GM12878 (cell line): Measurements from ENCODE around the gene RTP3. TPM values are rescaled to one million over a fixed set of nuclear protein-coding genes. Genes with fewer than 3 reads are reported as not detected.

ENCODE experiments used
- ATAC-seq: fragments of 200-7000 bp; cut with Tn5 transposase; 3 replicates; pipeline ENCODE4 v1.9.1; 2020; ENCODE audit warnings: mild to moderate bottlenecking, moderate library complexity
- BruUV-seq: library from RNA; stranded (reverse); fragments of 400-500 nt; replicated peaks from 2 replicates; lab custom pipeline; 2021; lab: Mats Ljungman, UMichigan
- CTCF ChIA-PET: fragments of 300-600 bp; sonication (Branson Sonifier 250); formaldehyde crosslinking; extraction: SDS; loops from one replicate; lab custom pipeline; 2021; ENCODE audit warnings: inconsistent platforms; lab: Yijun Ruan, JAX
- POLR2A ChIA-PET: fragments of 350-600 bp; formaldehyde crosslinking; extraction: SDS; loops from one replicate; lab custom pipeline; 2021; ENCODE audit warnings: inconsistent platforms; lab: Charles Lee
- RAD21 ChIA-PET: fragments of 300-600 bp; sonication (Branson Sonifier 250); formaldehyde crosslinking; loops from one replicate; lab custom pipeline; 2023; ENCODE audit warnings: antibody characterized with exemption; ENCODE audit not compliant: unreplicated experiment; lab: Charles Lee
- SMC1A ChIA-PET: fragments of 300-600 bp; sonication (Branson Sonifier 250); formaldehyde crosslinking; loops from one replicate; lab custom pipeline; 2023; ENCODE audit not compliant: unreplicated experiment, uncharacterized antibody; lab: Charles Lee
- DNase-seq: peaks from one replicate; pipeline ENCODE4 v3.0.0-alpha.2; 2011; ENCODE audit warnings: low read depth, low spot score
- FAIRE-seq: peaks from 3 replicates; lab custom pipeline; 2011; peaks lifted over from hg19 to GRCh38; lab: Jason Lieb, UNC
- H2AFZ ChIP-seq: 2 replicates; pipeline ENCODE4 v1.6.0; 2011; ENCODE audit warnings: low read depth, low read length, control low read depth; ENCODE audit not compliant: control insufficient read depth
- H3K27ac ChIP-seq: 2 replicates; pipeline ENCODE4 v1.5.1; 2011; ENCODE audit warnings: control low read depth; ENCODE audit not compliant: control insufficient read depth, insufficient read depth
- H3K27me3 ChIP-seq, 2 experiments: replicated peaks in 1 of 2; 2 replicates each; pipeline versions ENCODE4 v1.6.0 to v1.6.1; 2011; ENCODE audit warnings: low read length in 1 of 2; ENCODE audit not compliant: control insufficient read depth in 2 of 2, insufficient read depth in 2 of 2
- H3K36me3 ChIP-seq, 2 experiments: 2 replicates each; pipeline ENCODE4 v1.5.1; 2011; ENCODE audit warnings: low read length in 1 of 2; ENCODE audit not compliant: control insufficient read depth in 2 of 2, insufficient read depth in 2 of 2
- H3K4me1 ChIP-seq: 2 replicates; pipeline ENCODE4 v1.6.1; 2011; ENCODE audit warnings: mild to moderate bottlenecking, low read length, moderate library complexity, mixed read lengths; ENCODE audit not compliant: control insufficient read depth, insufficient read depth
- H3K4me2 ChIP-seq: 2 replicates; pipeline ENCODE4 v1.6.0; 2011; ENCODE audit warnings: control low read depth; ENCODE audit not compliant: control insufficient read depth, insufficient read depth
- H3K4me3 ChIP-seq: fragments of 200-600 bp; sonication (generic); 2 replicates; pipeline ENCODE4 v1.5.1; 2016
- H3K79me2 ChIP-seq: 2 replicates; pipeline ENCODE4 v1.6.0; 2011; ENCODE audit warnings: low read length; ENCODE audit not compliant: control insufficient read depth, insufficient read depth
- H3K9ac ChIP-seq: 2 replicates; pipeline ENCODE4 v1.8.0; 2011; ENCODE audit warnings: low read length, control low read depth, mixed read lengths; ENCODE audit not compliant: control insufficient read depth, insufficient read depth
- H3K9me3 ChIP-seq: replicated peaks from 3 replicates; pipeline ENCODE4 v1.5.1; 2011; ENCODE audit warnings: mild to moderate bottlenecking, low read length; ENCODE audit not compliant: control insufficient read depth, insufficient read depth
- H4K20me1 ChIP-seq: 2 replicates; pipeline ENCODE4 v1.6.0; 2011; ENCODE audit not compliant: control insufficient read depth, insufficient read depth
- ASH2L ChIP-seq: fragments of 300-600, 200-600 bp; sonication (generic); IDR thresholded peaks from 2 replicates; pipeline ENCODE4 v1.6.1; 2017; ENCODE audit warnings: low read depth, mild to moderate bottlenecking, borderline replicate concordance
- BMI1 ChIP-seq: fragments of 450-650 bp; IDR thresholded peaks from 2 replicates; pipeline ENCODE4 v1.6.1; 2016; ENCODE audit warnings: mild to moderate bottlenecking, moderate library complexity, borderline replicate concordance
- CEBPB ChIP-seq, 2 experiments: fragments of 150-350 bp in 1 of 2; IDR thresholded peaks; 2 replicates each; pipeline ENCODE4 v1.6.1; 2012 to 2014; ENCODE audit warnings: low read depth in 2 of 2, low read length in 2 of 2, borderline replicate concordance in 1 of 2, inconsistent platforms in 1 of 2
- CHD1 ChIP-seq: IDR thresholded peaks from 2 replicates; pipeline ENCODE4 v1.6.1; 2012; ENCODE audit warnings: low read depth, low read length, improper control_type of control experiment
- GATAD2B ChIP-seq: fragments of 450-650 bp; conservative IDR thresholded peaks from 2 replicates; pipeline ENCODE4 v1.6.1; 2017; ENCODE audit warnings: low read depth, mild to moderate bottlenecking, moderate library complexity
- MXI1 ChIP-seq: fragments of 150-350 bp; IDR thresholded peaks from 2 replicates; pipeline ENCODE4 v1.6.1; 2011; ENCODE audit warnings: low read depth, mild to moderate bottlenecking, inconsistent platforms, low read length, improper control_type of control experiment
- RAD21 ChIP-seq: IDR thresholded peaks from 2 replicates; pipeline ENCODE4 v1.6.1; 2011; ENCODE audit warnings: mild to moderate bottlenecking, low read depth, low read length, moderate library complexity; ENCODE audit not compliant: insufficient read depth
- STAT1 ChIP-seq: fragments of 450-650 bp; conservative IDR thresholded peaks from 2 replicates; pipeline ENCODE4 v1.6.1; 2014; ENCODE audit warnings: antibody characterized with exemption, mild to moderate bottlenecking
- TCF3 ChIP-seq: IDR thresholded peaks from 2 replicates; pipeline ENCODE4 v1.6.1; 2012; ENCODE audit warnings: low read depth, mild to moderate bottlenecking, low read length, borderline replicate concordance; ENCODE audit not compliant: insufficient read depth
- ZNF274 ChIP-seq: IDR thresholded peaks from one replicate; pipeline ENCODE4 v1.8.0; 2011; ENCODE audit not compliant: insufficient read length, insufficient read depth
- WGBS: methylation state at CpG from one replicate; pipeline ENCODE4 v1.1.6; 2016; ENCODE audit warnings: low lambda C conversion rate; ENCODE audit not compliant: insufficient replicate concordance, insufficient coverage; ENCODE audit errors: missing lambda C conversion rate; 5-methylcytosine and 5-hydroxymethylcytosine counted together
- in situ Hi-C: fragments of 300-500 bp; cut with MboI; formaldehyde crosslinking; loops from 9 replicates; pipeline ENCODE4 v1.14.3; 2018; ENCODE audit warnings: mixed read lengths
- intact Hi-C: fragments of 100-400 bp; cut with micrococcal nuclease; formaldehyde crosslinking; loops from one replicate; pipeline ENCODE4 v1.14.2; 2022; ENCODE audit not compliant: unreplicated experiment
- polyA plus RNA-seq, 11 experiments: library from polyadenylated mRNA; depleted of rRNA in 4 of 11; unstranded in 6 of 11; stranded (reverse) in 5 of 11; fragments of >200 nt; fragmentation: Nextera tagmentation in 4 of 11; fragmentation: Illumina TruSeq in 1 of 11; extraction: Ambion mirVana in 4 of 11; extraction: Trizol in 1 of 11; gene quantifications; 1 replicate in 1 of 11; 2 replicates in 10 of 11; pipeline versions ENCODE4 v1.2.1 to v1.2.3, GENCODE V29; 2011 to 2016; ENCODE audit warnings: inconsistent platforms in 2 of 11, missing spikeins in 2 of 11, low read depth in 1 of 11
- total RNA-seq, 4 experiments: library from RNA; depleted of rRNA in 3 of 4; stranded (reverse); fragments of >200 nt in 3 of 4; fragmentation: Illumina TruSeq in 1 of 4; extraction: Trizol in 1 of 4; gene quantifications; 2 replicates each; pipeline versions ENCODE4 v1.2.1 to v1.2.3, GENCODE V29; 2013 to 2021
- TF ChIP-seq, protein P1 (sequence below): IDR thresholded peaks from 2 replicates; pipeline ENCODE4 v1.6.1; 2011; ENCODE audit warnings: borderline replicate concordance, low read depth, mild to moderate bottlenecking, moderate library complexity, low read length; ENCODE audit not compliant: insufficient read depth, poor library complexity, severe bottlenecking
- TF ChIP-seq, protein P2 (sequence below): fragments of 450-650 bp; IDR thresholded peaks from 2 replicates; pipeline ENCODE4 v1.6.1; 2017; ENCODE audit warnings: mild to moderate bottlenecking, low read depth, inconsistent platforms; ENCODE audit not compliant: poor library complexity, severe bottlenecking
- TF ChIP-seq, protein P3 (sequence below): IDR thresholded peaks from 2 replicates; pipeline ENCODE4 v1.6.1; 2012; ENCODE audit warnings: mild to moderate bottlenecking, low read depth, low read length

RTP3 gene
- total and polyA plus RNA-seq, 10 of the 15 experiments (the other 5 are each of a cell fraction or from before 2014, with no cell fraction given): 0.06 TPM; not detected in 9

DNA sequence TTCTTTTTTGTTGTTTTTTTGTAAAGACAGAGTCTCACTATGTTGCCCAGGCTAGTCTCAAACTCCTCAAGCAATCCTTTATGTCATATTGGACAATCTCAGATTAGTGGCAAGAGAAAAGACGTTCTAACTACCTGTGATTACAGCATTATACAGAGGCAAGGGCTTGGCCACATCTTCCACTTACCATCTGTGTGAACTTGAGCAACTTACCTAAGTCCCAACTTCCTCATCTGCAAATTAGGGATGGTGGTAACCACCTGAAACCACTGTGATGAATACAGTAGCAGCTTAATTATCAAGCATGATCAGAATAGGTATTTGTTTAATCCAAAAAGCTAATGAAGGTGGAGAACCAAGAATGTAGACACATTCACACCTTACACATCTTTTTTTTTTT, 52.2 kb downstream of the RTP3 start:
- ChIA-PET RAD21 (interaction anchor here (0.9 to 1.0 kb wide), 2 partner anchors 9 to 79 kb away, joined by 4 read pairs; no protein-coding TSS in a partner anchor), CTCF (interaction anchor here (4.9 kb wide), 1 partner anchor 61 kb away, joined by 32 read pairs; no protein-coding TSS in a partner anchor), SMC1A (interaction anchor here (2.1 kb wide), 1 partner anchor 8 kb away, joined by 8 read pairs; no protein-coding TSS in a partner anchor), POLR2A (interaction anchor here (0.7 kb wide), 1 partner anchor 146 kb away, joined by 3 read pairs; no protein-coding TSS in a partner anchor)
- no peaks in the 10 kb centered on the region for H3K79me2 ChIP-seq
- no TSS peak for BruUV-seq
- in situ Hi-C loops (no loop called here), intact Hi-C loops (loop anchor here (10.0 kb wide), 1 partner anchor 175 kb away; the partner anchor contains the start of gene CCR5)
- WGBS: 23% methylated on average over 1 of the region's 1 CpG
- peaks cover 7% of the 10 kb centered on the region; the same call in 1 of the 2 replicates for H3K4me1 ChIP-seq
- H3K9me3 ChIP-seq: no peaks in the 10 kb centered on the region
- no peak overlapping the region for H2AFZ ChIP-seq
- no peak for ATAC-seq
- no peak overlapping the region for H3K9ac ChIP-seq
- H3K27ac ChIP-seq: no peak overlapping the region
- DNase-seq: no peak
- no peak overlapping the region for H3K4me3 ChIP-seq
- FAIRE-seq: no peak
- H3K36me3 ChIP-seq: no peaks in the 10 kb centered on the region
- H3K27me3 ChIP-seq: no peaks in the 10 kb centered on the region
- H3K4me2 ChIP-seq: no peak overlapping the region
- no peaks in the 10 kb centered on the region for H4K20me1 ChIP-seq
- TF ChIP-seq MXI1 (no peak), STAT1 (no peak), TCF3 (no peak), BMI1 (no peak), GATAD2B (no peak), RAD21 (no peak), ASH2L (no peak), CHD1 (no peak), ZNF274 (no peak), CEBPB (IDR thresholded peaks at IDR 0.05; ENCODE audit: borderline replicate concordance in 1 of 2, low read depth in 2 of 2, low read length in 2 of 2) (no peak)
- TF ChIP-seq, protein P1, sequence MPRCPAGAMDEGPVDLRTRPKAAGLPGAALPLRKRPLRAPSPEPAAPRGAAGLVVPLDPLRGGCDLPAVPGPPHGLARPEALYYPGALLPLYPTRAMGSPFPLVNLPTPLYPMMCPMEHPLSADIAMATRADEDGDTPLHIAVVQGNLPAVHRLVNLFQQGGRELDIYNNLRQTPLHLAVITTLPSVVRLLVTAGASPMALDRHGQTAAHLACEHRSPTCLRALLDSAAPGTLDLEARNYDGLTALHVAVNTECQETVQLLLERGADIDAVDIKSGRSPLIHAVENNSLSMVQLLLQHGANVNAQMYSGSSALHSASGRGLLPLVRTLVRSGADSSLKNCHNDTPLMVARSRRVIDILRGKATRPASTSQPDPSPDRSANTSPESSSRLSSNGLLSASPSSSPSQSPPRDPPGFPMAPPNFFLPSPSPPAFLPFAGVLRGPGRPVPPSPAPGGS: no peak
- TF ChIP-seq, protein P2, sequence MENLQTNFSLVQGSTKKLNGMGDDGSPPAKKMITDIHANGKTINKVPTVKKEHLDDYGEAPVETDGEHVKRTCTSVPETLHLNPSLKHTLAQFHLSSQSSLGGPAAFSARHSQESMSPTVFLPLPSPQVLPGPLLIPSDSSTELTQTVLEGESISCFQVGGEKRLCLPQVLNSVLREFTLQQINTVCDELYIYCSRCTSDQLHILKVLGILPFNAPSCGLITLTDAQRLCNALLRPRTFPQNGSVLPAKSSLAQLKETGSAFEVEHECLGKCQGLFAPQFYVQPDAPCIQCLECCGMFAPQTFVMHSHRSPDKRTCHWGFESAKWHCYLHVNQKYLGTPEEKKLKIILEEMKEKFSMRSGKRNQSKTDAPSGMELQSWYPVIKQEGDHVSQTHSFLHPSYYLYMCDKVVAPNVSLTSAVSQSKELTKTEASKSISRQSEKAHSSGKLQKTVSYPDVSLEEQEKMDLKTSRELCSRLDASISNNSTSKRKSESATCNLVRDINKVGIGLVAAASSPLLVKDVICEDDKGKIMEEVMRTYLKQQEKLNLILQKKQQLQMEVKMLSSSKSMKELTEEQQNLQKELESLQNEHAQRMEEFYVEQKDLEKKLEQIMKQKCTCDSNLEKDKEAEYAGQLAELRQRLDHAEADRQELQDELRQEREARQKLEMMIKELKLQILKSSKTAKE: no peak
- TF ChIP-seq, protein P3, sequence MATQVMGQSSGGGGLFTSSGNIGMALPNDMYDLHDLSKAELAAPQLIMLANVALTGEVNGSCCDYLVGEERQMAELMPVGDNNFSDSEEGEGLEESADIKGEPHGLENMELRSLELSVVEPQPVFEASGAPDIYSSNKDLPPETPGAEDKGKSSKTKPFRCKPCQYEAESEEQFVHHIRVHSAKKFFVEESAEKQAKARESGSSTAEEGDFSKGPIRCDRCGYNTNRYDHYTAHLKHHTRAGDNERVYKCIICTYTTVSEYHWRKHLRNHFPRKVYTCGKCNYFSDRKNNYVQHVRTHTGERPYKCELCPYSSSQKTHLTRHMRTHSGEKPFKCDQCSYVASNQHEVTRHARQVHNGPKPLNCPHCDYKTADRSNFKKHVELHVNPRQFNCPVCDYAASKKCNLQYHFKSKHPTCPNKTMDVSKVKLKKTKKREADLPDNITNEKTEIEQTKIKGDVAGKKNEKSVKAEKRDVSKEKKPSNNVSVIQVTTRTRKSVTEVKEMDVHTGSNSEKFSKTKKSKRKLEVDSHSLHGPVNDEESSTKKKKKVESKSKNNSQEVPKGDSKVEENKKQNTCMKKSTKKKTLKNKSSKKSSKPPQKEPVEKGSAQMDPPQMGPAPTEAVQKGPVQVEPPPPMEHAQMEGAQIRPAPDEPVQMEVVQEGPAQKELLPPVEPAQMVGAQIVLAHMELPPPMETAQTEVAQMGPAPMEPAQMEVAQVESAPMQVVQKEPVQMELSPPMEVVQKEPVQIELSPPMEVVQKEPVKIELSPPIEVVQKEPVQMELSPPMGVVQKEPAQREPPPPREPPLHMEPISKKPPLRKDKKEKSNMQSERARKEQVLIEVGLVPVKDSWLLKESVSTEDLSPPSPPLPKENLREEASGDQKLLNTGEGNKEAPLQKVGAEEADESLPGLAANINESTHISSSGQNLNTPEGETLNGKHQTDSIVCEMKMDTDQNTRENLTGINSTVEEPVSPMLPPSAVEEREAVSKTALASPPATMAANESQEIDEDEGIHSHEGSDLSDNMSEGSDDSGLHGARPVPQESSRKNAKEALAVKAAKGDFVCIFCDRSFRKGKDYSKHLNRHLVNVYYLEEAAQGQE: no peak
